Activated T-cell treated with anti-CD3 and anti-CD28 coated beads, Interleukin-2, amount 50 U/mL, for 72 hours (primary cell): Measurements from ENCODE around the gene AVL9. TPM values are rescaled to one million over a fixed set of nuclear protein-coding genes. Genes with fewer than 3 reads are reported as not detected.
A peak's percentile ranks its signal among the peaks of the same experiment; 100 is the strongest.
"Not testable (repeated sequence)": the region's sequence is repeated elsewhere in the genome, so short reads cannot be mapped to it uniquely, and the experiment has no call there.

Source experiments
- ATAC-seq, 2 donors: fragments of 150-1000 bp; cut with Tn5 transposase; replicated peaks in 1 of 2; 2 replicates each; pipeline ENCODE4 v1.10.0; 2021; ENCODE audit warnings: moderate library complexity in 2 of 2, mild to moderate bottlenecking in 1 of 2
- DNase-seq, 2 donors: peaks; one replicate each; pipeline ENCODE4 v3.0.0; 2021 to 2022; ENCODE audit warnings: mixed read lengths in 1 of 2
- H3K27ac Mint-ChIP-seq: one replicate; pipeline ENCODE4 v1.8.0; 2022; ENCODE audit warnings: mild to moderate bottlenecking, moderate library complexity, mixed read lengths
- H3K27me3 Mint-ChIP-seq: one replicate; pipeline ENCODE4 v1.8.0; 2022; ENCODE audit warnings: low read depth, mixed read lengths
- H3K36me3 Mint-ChIP-seq, 2 donors: one replicate each; pipeline ENCODE4 v1.8.0; 2022; ENCODE audit warnings: mixed read lengths in 2 of 2, mild to moderate bottlenecking in 1 of 2; ENCODE audit not compliant: insufficient read depth in 2 of 2
- H3K4me1 Mint-ChIP-seq: one replicate; pipeline ENCODE4 v1.8.0; 2022; ENCODE audit warnings: low read depth, mixed read lengths
- H3K4me3 Mint-ChIP-seq, 2 donors: one replicate each; pipeline ENCODE4 v1.8.0; 2022; ENCODE audit warnings: mild to moderate bottlenecking in 2 of 2, mixed read lengths in 2 of 2, moderate library complexity in 2 of 2
- H3K9me3 Mint-ChIP-seq, 2 donors: one replicate each; pipeline ENCODE4 v1.8.0; 2022; ENCODE audit warnings: mixed read lengths in 2 of 2
- total RNA-seq, 2 donors: library from RNA; stranded (reverse); gene quantifications; one replicate each; pipeline ENCODE4 v1.2.3, GENCODE V29; 2022

The AVL9 gene
- total RNA-seq, 2 donors from 2014 or later = 50.9 to 54.9 TPM

DNA sequence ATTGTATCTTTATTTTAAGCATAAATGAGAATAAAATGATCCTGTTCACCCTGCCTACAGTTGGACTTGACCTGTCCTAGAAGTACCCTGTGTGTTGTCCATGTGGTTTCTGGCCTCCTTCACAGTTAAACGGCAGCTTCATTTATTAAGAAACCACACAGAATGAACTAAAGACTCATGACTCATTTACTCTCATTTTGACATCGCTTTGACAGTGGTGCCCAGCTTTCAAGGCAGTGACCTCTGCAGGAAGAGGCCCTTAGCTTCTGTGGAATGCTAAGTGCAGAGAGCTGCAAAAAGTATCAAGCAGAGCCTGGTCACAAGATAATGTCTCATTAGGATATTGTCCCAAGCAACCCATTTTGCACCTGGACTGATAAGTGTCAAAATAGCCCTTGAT, 93.4 kb downstream of the AVL9 start:
- ATAC-seq (peak; percentile 81 to 93), DNase-seq (peak; percentile 16 to 27)
- Mint-ChIP-seq H3K36me3 (peaks cover 2 to 7% of the 10 kb centered on the region in 2 donors), H3K27me3 (no peaks in the 10 kb centered on the region), H3K4me1 (peaks cover 19% of the 10 kb centered on the region), H3K27ac (peak overlapping the region; percentile 75), H3K9me3 (no peaks in the 10 kb centered on the region), H3K4me3 (peak overlapping the region; percentile 29 to 52)

- Mint-ChIP-seq H3K9me3 (no peaks in the 10 kb centered on the region), H3K4me1 (peaks cover 19% of the 10 kb centered on the region), H3K4me3 (no peak overlapping the region)
These were observed 96.6 kb downstream of the AVL9 start for GRCh38 chr7:32591938-32592337.

GRCh38 chr7:32592701-32593100, 97.4 kb downstream of the AVL9 start:
- DNase-seq (no peak), ATAC-seq (no peak)
- H3K9me3 Mint-ChIP-seq = peaks cover 0 to 2% of the 10 kb centered on the region in 2 donors
- H3K27ac Mint-ChIP-seq = no peak overlapping the region
- H3K36me3 Mint-ChIP-seq = peaks cover 0 to 2% of the 10 kb centered on the region in 2 donors
- peaks cover 19% of the 10 kb centered on the region for H3K4me1 Mint-ChIP-seq
- peaks cover 2% of the 10 kb centered on the region for H3K27me3 Mint-ChIP-seq
- H3K4me3 Mint-ChIP-seq = no peak overlapping the region

More at GRCh38 chr7:32591938-32592337, 96.6 kb downstream of the AVL9 start:
- ATAC-seq = no peak
- no peak for DNase-seq
- H3K27me3 Mint-ChIP-seq = no peaks in the 10 kb centered on the region
- H3K27ac Mint-ChIP-seq = no peak overlapping the region
- no peaks in the 10 kb centered on the region for H3K36me3 Mint-ChIP-seq

- DNase-seq (no peak), ATAC-seq (no peak)
- H3K36me3 Mint-ChIP-seq = peaks cover 5% of the 10 kb centered on the region in 2 donors
These were observed 99.7 kb downstream of the AVL9 start for GRCh38 chr7:32594965-32595490.

GRCh38 chr7:32601196-32601595, 105.9 kb downstream of the AVL9 start:
- H3K9me3 Mint-ChIP-seq = peaks cover 11 to 19% of the 10 kb centered on the region in 2 donors
- not testable (repeated sequence) for DNase-seq, ATAC-seq, H3K27ac Mint-ChIP-seq, H3K4me3 Mint-ChIP-seq, H3K4me1 Mint-ChIP-seq
- peaks cover 13% of the 10 kb centered on the region for H3K27me3 Mint-ChIP-seq
- peaks cover 9 to 11% of the 10 kb centered on the region in 2 donors for H3K36me3 Mint-ChIP-seq

More at GRCh38 chr7:32594965-32595490, 99.7 kb downstream of the AVL9 start:
- Mint-ChIP-seq H3K27me3 (peaks cover 13% of the 10 kb centered on the region), H3K4me3 (no peak overlapping the region), H3K9me3 (peaks cover 4 to 8% of the 10 kb centered on the region in 2 donors), H3K4me1 (no peaks in the 10 kb centered on the region), H3K27ac (no peak overlapping the region)

- DNase-seq (no peak), ATAC-seq (no peak)
- no peaks in the 10 kb centered on the region for H3K4me1 Mint-ChIP-seq
- no peak overlapping the region for H3K4me3 Mint-ChIP-seq
- peaks cover 9 to 11% of the 10 kb centered on the region in 2 donors for H3K36me3 Mint-ChIP-seq
- peaks cover 13% of the 10 kb centered on the region for H3K27me3 Mint-ChIP-seq
- H3K9me3 Mint-ChIP-seq = peaks cover 11 to 19% of the 10 kb centered on the region in 2 donors
- H3K27ac Mint-ChIP-seq = no peak overlapping the region
These were observed 107.2 kb downstream of the AVL9 start for GRCh38 chr7:32602470-32602869.

DNA sequence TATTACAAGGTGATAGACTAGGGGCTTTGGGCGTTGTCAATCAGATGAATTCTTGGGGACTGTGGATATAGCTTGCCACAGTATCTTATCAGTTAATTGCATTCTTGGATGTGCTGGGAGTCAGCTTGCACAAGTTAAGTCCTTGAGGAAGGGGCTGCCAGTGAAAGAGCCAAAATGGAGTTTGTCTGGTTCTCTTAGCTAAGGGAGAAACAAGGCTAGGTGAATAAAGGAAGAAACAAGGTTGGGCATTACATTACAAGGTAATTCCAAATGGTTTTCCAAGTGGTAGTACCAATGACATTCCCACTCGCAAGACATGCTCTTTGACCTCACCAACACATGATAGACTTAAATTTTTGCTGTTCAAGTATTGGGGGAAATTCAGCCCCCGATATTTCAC, 108.2 kb downstream of the AVL9 start:
- H3K4me1 Mint-ChIP-seq, DNase-seq, H3K27ac Mint-ChIP-seq, ATAC-seq, H3K27me3 Mint-ChIP-seq, H3K36me3 Mint-ChIP-seq, H3K4me3 Mint-ChIP-seq: not testable (repeated sequence)
- H3K9me3 Mint-ChIP-seq = peaks cover 7 to 11% of the 10 kb centered on the region in 2 donors

GRCh38 chr7:32604047-32604446, 108.8 kb downstream of the AVL9 start:
- not testable (repeated sequence) for DNase-seq, H3K4me3 Mint-ChIP-seq, H3K4me1 Mint-ChIP-seq, H3K27me3 Mint-ChIP-seq, H3K27ac Mint-ChIP-seq, ATAC-seq, H3K36me3 Mint-ChIP-seq
- peaks cover 7 to 11% of the 10 kb centered on the region in 2 donors for H3K9me3 Mint-ChIP-seq

DNA sequence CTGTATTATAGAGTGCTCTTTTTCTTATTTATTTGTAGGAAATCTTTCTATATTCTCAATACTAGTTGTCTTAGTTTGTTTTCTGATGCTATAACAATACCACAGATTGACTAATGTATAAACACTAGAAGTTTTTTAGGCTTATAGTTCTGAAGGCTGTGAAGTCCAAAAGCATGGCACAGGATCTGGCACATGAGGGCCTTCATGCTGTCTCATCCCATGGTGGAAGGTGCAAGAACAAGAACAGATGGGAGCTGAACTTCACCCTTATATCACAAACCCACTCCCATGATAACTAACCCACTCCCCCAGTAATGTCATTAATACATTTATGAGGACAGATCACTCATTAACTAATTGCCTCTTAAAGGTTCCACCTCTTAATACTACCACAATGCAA, 109.7 kb downstream of the AVL9 start:
- Mint-ChIP-seq H3K9me3 (peaks cover 7 to 11% of the 10 kb centered on the region in 2 donors), H3K4me3 (no peak overlapping the region), H3K27ac (no peak overlapping the region), H3K36me3 (peaks cover 4 to 5% of the 10 kb centered on the region in 2 donors), H3K27me3 (no peaks in the 10 kb centered on the region), H3K4me1 (no peaks in the 10 kb centered on the region)
- DNase-seq (no peak), ATAC-seq (no peak)

DNA sequence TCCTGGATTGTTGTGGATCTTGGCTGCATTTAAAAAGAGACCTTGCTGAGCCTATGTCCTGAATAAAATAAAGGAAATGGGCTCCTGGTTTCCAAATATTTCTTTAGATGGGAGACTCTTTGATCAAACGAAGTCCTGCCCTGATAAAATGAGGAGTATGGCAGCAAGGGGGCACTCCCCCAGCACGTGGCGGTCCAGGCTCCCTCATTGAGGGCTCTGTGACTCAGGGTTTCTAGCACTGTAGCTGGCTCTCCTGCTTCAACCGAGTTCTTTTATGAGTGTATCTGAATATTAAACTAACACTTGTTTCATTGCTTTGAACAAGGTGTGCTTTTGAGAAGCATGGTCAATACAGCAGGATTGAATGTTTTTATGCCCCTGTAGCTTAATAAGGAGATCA, 114.2 kb downstream of the AVL9 start:
- Mint-ChIP-seq H3K4me1 (no peaks in the 10 kb centered on the region), H3K9me3 (peaks cover 3 to 4% of the 10 kb centered on the region in 2 donors), H3K36me3 (peaks cover 0 to 3% of the 10 kb centered on the region in 2 donors), H3K27me3 (no peaks in the 10 kb centered on the region), H3K4me3 (no peak overlapping the region), H3K27ac (no peak overlapping the region)
- ATAC-seq = no peak
- no peak for DNase-seq

- no peak overlapping the region for H3K27ac Mint-ChIP-seq
- H3K4me1 Mint-ChIP-seq = no peaks in the 10 kb centered on the region
- no peak overlapping the region for H3K4me3 Mint-ChIP-seq
- no peak for ATAC-seq
- no peaks in the 10 kb centered on the region for H3K36me3 Mint-ChIP-seq
- DNase-seq = no peak
- no peaks in the 10 kb centered on the region for H3K9me3 Mint-ChIP-seq
- H3K27me3 Mint-ChIP-seq = no peaks in the 10 kb centered on the region
These were observed 116.2 kb downstream of the AVL9 start for GRCh38 chr7:32611201-32612099.

DNA sequence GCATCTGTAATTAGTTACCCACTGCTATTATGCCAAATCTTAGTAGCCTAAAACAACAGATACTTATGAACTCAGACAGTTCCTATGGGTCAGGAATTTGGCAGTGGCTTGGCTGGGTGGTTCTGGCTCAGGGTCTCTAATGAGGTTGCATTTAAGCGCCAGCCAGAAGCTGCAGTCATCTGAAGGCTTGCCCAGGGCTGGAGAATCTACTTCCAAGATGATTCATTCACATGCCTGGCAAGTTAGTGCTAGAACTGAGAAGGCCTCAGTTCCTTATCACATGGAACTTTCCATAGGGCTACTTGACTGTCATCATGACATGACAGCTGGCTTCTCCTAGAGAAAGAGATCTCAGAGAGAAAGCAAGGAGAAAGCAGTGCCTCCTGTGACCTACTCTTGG, 121.3 kb downstream of the AVL9 start:
- H3K4me1 Mint-ChIP-seq = no peaks in the 10 kb centered on the region
- ATAC-seq = no peak

GRCh38 chr7:32618470-32618869, 123.2 kb downstream of the AVL9 start:
- no peaks in the 10 kb centered on the region for H3K4me1 Mint-ChIP-seq
- H3K9me3 Mint-ChIP-seq = no peaks in the 10 kb centered on the region
- DNase-seq (no peak), ATAC-seq (peak in 1 of 2 donors; percentile 71)
- no peaks in the 10 kb centered on the region for H3K27me3 Mint-ChIP-seq
- H3K36me3 Mint-ChIP-seq = no peaks in the 10 kb centered on the region
- H3K4me3 Mint-ChIP-seq = peak overlapping the region in 1 of 2 donors; percentile 64
- no peak overlapping the region for H3K27ac Mint-ChIP-seq

More for the DNA sequence above, 121.3 kb downstream of the AVL9 start:
- no peak overlapping the region for H3K4me3 Mint-ChIP-seq
- no peaks in the 10 kb centered on the region for H3K36me3 Mint-ChIP-seq
- H3K9me3 Mint-ChIP-seq = no peaks in the 10 kb centered on the region
- no peak for DNase-seq
- no peak overlapping the region for H3K27ac Mint-ChIP-seq
- no peaks in the 10 kb centered on the region for H3K27me3 Mint-ChIP-seq
